Large intestine (tissue), 1 donor: ENCODE results near the gene KLK15. TPM values are rescaled to one million over a fixed set of nuclear protein-coding genes. Genes with fewer than 3 reads are reported as not detected.

Experiments used
- polyA plus RNA-seq: library from polyadenylated mRNA; unstranded; fragments of 120-200 nt; gene quantifications from one replicate; pipeline ENCODE4 v1.2.1, GENCODE V29; 2013

KLK15 gene
- polyA plus RNA-seq, 1 donor, result 0.10 TPM

Other genes with a start within 250 kb of the KLK15 start
- 0.93 TPM for gene SYT3, start 193.7 kb downstream of the KLK15 start, polyA plus RNA-seq
- 0.46 TPM for gene C19orf81, start 184.1 kb downstream of the KLK15 start, polyA plus RNA-seq
- gene SHANK1, start 113.8 kb downstream of the KLK15 start, polyA plus RNA-seq, result 3.2 TPM
- gene CLEC11A, start 110.2 kb downstream of the KLK15 start, polyA plus RNA-seq, result 14.6 TPM
- gene GPR32, start 63.1 kb downstream of the KLK15 start, polyA plus RNA-seq, result not detected
- 0.09 TPM for gene ACP4, start 43.2 kb downstream of the KLK15 start, polyA plus RNA-seq
- 23.1 TPM for gene KLK1, start 9.8 kb downstream of the KLK15 start, polyA plus RNA-seq
- 0.90 TPM for gene KLK3, start 21.3 kb upstream of the KLK15 start, polyA plus RNA-seq
- 0.15 TPM for gene KLK2, start 39.9 kb upstream of the KLK15 start, polyA plus RNA-seq
- not detected for gene KLK4, start 77.8 kb upstream of the KLK15 start, polyA plus RNA-seq
- 1.6 TPM for gene KLK5, start 119.5 kb upstream of the KLK15 start, polyA plus RNA-seq
- gene KLK6, start 136.0 kb upstream of the KLK15 start, polyA plus RNA-seq, result 0.58 TPM
- gene KLK7, start 150.3 kb upstream of the KLK15 start, polyA plus RNA-seq, result 0.42 TPM
- 0.79 TPM for gene KLK8, start 168.0 kb upstream of the KLK15 start, polyA plus RNA-seq
- 2.3 TPM for gene KLK10, start 186.1 kb upstream of the KLK15 start, polyA plus RNA-seq
- 10.3 TPM for gene KLK11, start 193.0 kb upstream of the KLK15 start, polyA plus RNA-seq
- gene KLK12, start 201.4 kb upstream of the KLK15 start, polyA plus RNA-seq, result 2.4 TPM
- 0.45 TPM for gene KLK13, start 231.5 kb upstream of the KLK15 start, polyA plus RNA-seq
- 0.12 TPM for gene KLK14, start 249.3 kb upstream of the KLK15 start, polyA plus RNA-seq